Measurements from ENCODE around the gene GPR155. TPM values are rescaled to one million over a fixed set of nuclear protein-coding genes. Genes with fewer than 3 reads are reported as not detected.
A peak's percentile ranks its signal among the peaks of the same experiment; 100 is the strongest.

GPR155 gene, protein sequence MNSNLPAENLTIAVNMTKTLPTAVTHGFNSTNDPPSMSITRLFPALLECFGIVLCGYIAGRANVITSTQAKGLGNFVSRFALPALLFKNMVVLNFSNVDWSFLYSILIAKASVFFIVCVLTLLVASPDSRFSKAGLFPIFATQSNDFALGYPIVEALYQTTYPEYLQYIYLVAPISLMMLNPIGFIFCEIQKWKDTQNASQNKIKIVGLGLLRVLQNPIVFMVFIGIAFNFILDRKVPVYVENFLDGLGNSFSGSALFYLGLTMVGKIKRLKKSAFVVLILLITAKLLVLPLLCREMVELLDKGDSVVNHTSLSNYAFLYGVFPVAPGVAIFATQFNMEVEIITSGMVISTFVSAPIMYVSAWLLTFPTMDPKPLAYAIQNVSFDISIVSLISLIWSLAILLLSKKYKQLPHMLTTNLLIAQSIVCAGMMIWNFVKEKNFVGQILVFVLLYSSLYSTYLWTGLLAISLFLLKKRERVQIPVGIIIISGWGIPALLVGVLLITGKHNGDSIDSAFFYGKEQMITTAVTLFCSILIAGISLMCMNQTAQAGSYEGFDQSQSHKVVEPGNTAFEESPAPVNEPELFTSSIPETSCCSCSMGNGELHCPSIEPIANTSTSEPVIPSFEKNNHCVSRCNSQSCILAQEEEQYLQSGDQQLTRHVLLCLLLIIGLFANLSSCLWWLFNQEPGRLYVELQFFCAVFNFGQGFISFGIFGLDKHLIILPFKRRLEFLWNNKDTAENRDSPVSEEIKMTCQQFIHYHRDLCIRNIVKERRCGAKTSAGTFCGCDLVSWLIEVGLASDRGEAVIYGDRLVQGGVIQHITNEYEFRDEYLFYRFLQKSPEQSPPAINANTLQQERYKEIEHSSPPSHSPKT
- 0.87 and 1.7 TPM in 2 replicates for total RNA-seq

DNA sequence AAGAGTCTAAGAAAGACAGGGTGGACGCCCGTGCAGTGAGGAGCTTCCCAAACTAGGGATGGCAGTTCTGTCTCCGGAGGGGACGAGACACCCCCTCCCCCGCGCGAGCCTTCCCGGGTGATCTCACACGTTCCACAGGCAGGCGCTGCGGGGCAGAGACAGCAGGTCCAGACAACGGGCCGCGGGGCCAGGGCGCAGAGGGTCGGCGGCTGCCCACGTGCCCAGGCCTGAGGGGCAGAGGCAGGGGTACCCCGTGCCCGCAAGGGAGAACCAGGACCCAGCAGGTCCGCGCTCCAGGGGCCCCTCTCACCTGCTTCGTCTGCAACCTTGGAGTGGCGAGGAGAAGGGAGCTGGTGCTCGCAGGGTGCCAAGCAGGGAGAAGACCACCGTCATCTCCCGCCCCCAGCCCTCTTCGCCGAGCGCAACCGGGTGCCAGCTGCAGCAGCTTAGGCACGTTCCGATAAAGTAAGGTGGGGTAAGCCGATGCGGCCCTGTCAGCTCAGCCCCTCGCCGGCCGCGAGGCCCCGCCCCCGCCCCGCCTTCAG lies at the start of gene GPR155:
Gene GPR155, minus strand, starts transcription at position 467 of the 545 bp plus-strand sequence. CDS start 5,073 bp downstream, outside the sequence.
- peak within 1 kb of the TSS; percentile 91 for H3K4me3 ChIP-seq (ENCODE audit: low read depth, low read length)
- TF ChIP-seq, protein P1, sequence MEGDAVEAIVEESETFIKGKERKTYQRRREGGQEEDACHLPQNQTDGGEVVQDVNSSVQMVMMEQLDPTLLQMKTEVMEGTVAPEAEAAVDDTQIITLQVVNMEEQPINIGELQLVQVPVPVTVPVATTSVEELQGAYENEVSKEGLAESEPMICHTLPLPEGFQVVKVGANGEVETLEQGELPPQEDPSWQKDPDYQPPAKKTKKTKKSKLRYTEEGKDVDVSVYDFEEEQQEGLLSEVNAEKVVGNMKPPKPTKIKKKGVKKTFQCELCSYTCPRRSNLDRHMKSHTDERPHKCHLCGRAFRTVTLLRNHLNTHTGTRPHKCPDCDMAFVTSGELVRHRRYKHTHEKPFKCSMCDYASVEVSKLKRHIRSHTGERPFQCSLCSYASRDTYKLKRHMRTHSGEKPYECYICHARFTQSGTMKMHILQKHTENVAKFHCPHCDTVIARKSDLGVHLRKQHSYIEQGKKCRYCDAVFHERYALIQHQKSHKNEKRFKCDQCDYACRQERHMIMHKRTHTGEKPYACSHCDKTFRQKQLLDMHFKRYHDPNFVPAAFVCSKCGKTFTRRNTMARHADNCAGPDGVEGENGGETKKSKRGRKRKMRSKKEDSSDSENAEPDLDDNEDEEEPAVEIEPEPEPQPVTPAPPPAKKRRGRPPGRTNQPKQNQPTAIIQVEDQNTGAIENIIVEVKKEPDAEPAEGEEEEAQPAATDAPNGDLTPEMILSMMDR (conservative IDR thresholded peaks at IDR 0.05; ENCODE audit: low read depth, low read length) = no peak
- no peak for DNase-seq (ENCODE audit: low read depth)

DNA sequence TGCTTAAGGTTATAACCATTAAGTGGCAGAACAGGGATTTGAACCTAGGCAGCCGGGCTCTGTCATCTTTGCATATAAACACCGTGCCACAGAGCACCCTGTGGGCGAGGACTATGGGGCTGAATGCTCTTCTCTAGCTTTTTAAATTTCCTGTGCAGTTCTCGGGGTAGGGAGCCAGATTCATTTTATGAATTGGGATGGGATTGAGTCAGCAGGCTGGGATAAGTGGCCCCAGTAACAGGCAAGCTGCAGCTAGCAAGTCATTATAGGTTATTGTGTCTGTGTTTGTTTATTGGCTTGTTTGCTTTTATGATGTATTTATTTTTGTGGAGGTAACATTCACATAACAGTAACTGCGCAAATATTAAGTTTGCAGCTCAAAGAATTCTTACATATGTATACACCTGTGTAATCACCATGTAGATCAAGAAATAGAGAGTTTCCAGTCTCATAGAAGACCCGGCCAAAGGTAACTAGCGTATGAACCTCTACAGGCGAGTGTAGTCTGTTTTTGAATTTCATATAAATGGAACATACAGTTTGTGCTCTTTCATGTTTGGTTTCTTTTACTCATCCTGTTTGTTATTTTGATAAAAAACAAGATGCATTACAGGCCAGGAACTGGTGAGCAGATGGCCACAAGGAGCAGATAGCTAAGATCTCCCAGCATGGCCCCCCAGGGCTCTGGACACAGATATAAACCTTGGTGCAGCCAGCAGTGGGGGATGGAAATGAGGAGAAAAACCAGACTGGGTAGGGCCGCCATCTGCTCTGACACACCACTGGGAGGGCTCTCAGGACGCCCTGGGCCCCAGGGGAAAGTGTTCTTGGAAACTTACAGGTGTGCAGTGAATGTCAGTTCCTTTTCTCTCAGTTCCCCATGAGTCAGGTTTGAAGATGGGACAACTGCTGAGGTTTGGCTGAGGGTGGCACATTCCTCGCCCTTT lies 49.2 kb upstream of the GPR155 start:
- TF ChIP-seq, protein P1 (conservative IDR thresholded peaks at IDR 0.05; ENCODE audit: low read depth, low read length) = no peak
- H3K4me3 ChIP-seq (ENCODE audit: low read depth, low read length) = no peak overlapping the region
- no peak for DNase-seq (ENCODE audit: low read depth)

DNA sequence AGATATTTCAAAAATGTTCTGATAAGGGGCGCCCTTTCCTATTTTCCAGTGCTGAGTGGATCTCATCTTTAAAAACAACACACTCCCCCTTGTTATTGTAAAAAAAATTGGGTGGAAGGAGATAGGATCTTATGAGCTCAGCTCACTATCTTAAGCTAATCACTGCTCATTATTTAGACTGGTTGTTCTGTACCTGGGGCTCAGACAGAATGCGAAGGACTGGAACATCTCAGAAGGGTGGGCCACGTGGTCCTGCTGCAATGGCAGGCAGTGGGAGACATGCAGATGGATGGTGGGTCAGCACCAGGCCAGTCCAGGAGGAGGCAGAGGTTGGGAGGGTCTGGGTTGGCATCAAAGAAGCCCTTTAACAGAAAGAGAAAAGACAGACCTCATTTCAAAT lies 48.3 kb upstream of the GPR155 start:
- TF ChIP-seq, protein P1 (conservative IDR thresholded peaks at IDR 0.05; ENCODE audit: low read depth, low read length) = no peak
- H3K4me3 ChIP-seq (ENCODE audit: low read depth, low read length) = no peak overlapping the region
- no peak for DNase-seq (ENCODE audit: low read depth)

DNA sequence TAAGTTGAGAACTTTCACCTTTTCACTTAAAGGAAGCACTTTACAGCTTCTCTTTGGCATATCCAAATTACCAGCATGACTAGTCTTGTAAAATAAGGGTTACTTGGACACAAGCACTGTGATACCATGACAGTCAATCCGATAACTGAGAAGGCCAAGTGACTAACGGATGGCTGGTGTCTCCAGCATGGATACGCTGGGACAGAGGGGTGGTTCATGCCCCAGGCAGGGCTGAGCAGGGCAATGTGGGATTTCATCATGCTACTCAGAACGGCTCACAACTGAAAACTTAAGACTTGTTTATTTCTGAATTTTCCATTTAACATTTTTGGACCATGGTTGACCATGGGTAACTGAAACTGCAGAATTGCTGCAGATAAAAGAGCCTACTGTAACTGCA lies 43.1 kb upstream of the GPR155 start:
- H3K4me3 ChIP-seq (ENCODE audit: low read depth, low read length) = no peak overlapping the region
- TF ChIP-seq, protein P1 (conservative IDR thresholded peaks at IDR 0.05; ENCODE audit: low read depth, low read length) = no peak
- no peak for DNase-seq (ENCODE audit: low read depth)

DNA sequence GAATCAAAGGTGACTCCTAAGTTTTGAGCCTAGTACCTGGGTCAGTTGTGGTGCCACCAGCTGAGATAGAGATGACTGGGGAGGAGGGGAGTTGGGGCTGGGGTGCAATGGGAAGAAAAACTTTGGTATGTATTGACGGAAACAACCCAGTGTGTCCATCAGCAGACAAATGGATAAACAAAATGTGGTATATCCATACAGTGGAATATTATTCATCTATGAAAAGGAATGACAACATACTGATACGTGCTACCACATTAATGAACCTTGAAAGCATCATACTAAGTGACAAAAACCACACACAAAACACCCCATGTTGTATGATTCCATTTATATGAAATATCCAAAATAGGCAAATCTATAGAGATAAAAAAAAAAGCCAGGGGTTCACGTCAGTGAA lies 41.1 kb upstream of the GPR155 start:
- TF ChIP-seq, protein P1 (conservative IDR thresholded peaks at IDR 0.05; ENCODE audit: low read depth, low read length) = no peak
- no peak for DNase-seq (ENCODE audit: low read depth)
- no peak overlapping the region for H3K4me3 ChIP-seq (ENCODE audit: low read depth, low read length)

DNA sequence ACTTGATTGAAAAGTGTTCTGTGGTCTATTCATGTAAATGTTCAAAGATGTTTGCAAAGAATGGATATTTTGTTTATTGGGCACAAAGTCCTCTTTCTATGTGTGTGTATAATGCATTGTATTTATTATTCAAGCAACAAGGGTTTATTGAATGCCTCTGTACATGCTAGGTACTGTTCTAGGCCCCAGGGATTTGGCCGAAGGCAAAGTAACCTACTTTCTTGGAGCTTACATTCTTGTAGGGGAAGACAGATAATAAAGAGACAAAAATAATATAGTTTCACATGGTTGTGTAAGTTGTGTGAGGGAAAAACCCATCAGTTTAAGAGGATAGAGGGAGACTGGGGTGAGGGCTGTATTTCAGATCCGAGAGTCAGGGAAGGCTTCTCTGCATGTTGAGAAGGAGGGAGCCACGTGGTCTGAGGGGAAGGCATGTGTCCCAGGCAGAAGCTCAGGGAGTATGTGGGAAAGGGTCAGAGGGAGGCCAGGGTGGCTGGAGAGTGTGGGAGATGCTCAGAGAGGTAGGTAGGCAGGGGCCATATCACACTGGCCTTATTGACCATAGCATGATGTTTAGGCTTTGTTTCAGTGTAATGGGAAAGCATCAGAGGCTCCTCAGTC lies 40.4 kb upstream of the GPR155 start:
- no peak overlapping the region for H3K4me3 ChIP-seq (ENCODE audit: low read depth, low read length)
- TF ChIP-seq, protein P1 (conservative IDR thresholded peaks at IDR 0.05; ENCODE audit: low read depth, low read length) = no peak
- no peak for DNase-seq (ENCODE audit: low read depth)

Data from epithelial cell of proximal tubule (primary cell).